H1 (cell line): ENCODE measurements around the gene TLL1. TPM values are rescaled to one million over a fixed set of nuclear protein-coding genes. Genes with fewer than 3 reads are reported as not detected.

Experiments
- CTCF ChIA-PET: fragments of 300-600 bp; sonication (Branson Sonifier 250); formaldehyde crosslinking; loops from one replicate; lab custom pipeline; 2021; ENCODE audit not compliant: partially characterized antibody; lab: Charles Lee
- POLR2A ChIA-PET: fragments of 300-600 bp; sonication (Branson Sonifier 250); formaldehyde crosslinking; loops from one replicate; lab custom pipeline; 2021; ENCODE audit warnings: inconsistent platforms; ENCODE audit not compliant: partially characterized antibody; lab: Charles Lee
- DNase-seq, 2 experiments: peaks; one replicate each; pipeline versions ENCODE4 v3.0.0 to v3.0.0-alpha.2; 2010 to 2022; ENCODE audit warnings: low spot score in 2 of 2, low read depth in 1 of 2, mixed read lengths in 1 of 2
- FAIRE-seq: peaks from 2 replicates; lab custom pipeline; 2011; peaks lifted over from hg19 to GRCh38; lab: Jason Lieb, UNC
- H2AFZ ChIP-seq: 2 replicates; pipeline ENCODE4 v1.8.1; 2012; ENCODE audit warnings: low read length, inconsistent platforms
- H2AK5ac ChIP-seq: 2 replicates; pipeline ENCODE4 v1.6.1; 2013; ENCODE audit warnings: low read depth, low read length
- H2BK120ac ChIP-seq: replicated peaks from 2 replicates; pipeline ENCODE3; 2013; ENCODE audit warnings: low read depth, low read length, inconsistent platforms
- H2BK12ac ChIP-seq: 2 replicates; pipeline ENCODE4 v1.6.1; 2013; ENCODE audit warnings: low read depth, low read length
- H2BK15ac ChIP-seq: 2 replicates; pipeline ENCODE4 v1.6.1; 2013; ENCODE audit warnings: low read length
- H2BK20ac ChIP-seq: 2 replicates; pipeline ENCODE4 v1.6.1; 2013; ENCODE audit warnings: low read length
- H2BK5ac ChIP-seq: 2 replicates; pipeline ENCODE4 v1.6.1; 2013; ENCODE audit warnings: low read depth, low read length
- H3K14ac ChIP-seq: 2 replicates; pipeline ENCODE4 v1.6.1; 2013; ENCODE audit warnings: inconsistent platforms; ENCODE audit not compliant: insufficient read length
- H3K18ac ChIP-seq: 2 replicates; pipeline ENCODE4 v1.6.1; 2013; ENCODE audit warnings: low read length; ENCODE audit errors: extremely low read depth
- H3K23ac ChIP-seq: 2 replicates; pipeline ENCODE4 v1.6.1; 2013; ENCODE audit warnings: inconsistent platforms; ENCODE audit not compliant: insufficient read length
- H3K23me2 ChIP-seq: 2 replicates; pipeline ENCODE4 v1.6.1; 2013; ENCODE audit warnings: low read depth, low read length
- H3K27ac ChIP-seq: 2 replicates; pipeline ENCODE4 v1.6.1; 2011; ENCODE audit warnings: low read depth, low read length, inconsistent platforms
- H3K27me3 ChIP-seq, 4 experiments: replicated peaks in 1 of 4; 1 replicate in 1 of 4; 2 replicates in 3 of 4; pipeline versions ENCODE4 v1.6.1 to v1.8.1; 2011 to 2013; ENCODE audit warnings: low read length in 3 of 4, mild to moderate bottlenecking in 3 of 4, inconsistent platforms in 2 of 4, mixed read lengths in 2 of 4, moderate library complexity in 1 of 4; ENCODE audit not compliant: control insufficient read depth in 3 of 4, insufficient read depth in 3 of 4; ENCODE audit errors: extremely low read depth in 1 of 4
- H3K36me3 ChIP-seq, 4 experiments: 2 replicates each; pipeline versions ENCODE4 v1.6.1 to v1.8.1; 2011 to 2013; ENCODE audit warnings: mild to moderate bottlenecking in 4 of 4, low read length in 3 of 4, moderate library complexity in 2 of 4, control low read depth in 1 of 4, inconsistent platforms in 1 of 4; ENCODE audit not compliant: insufficient read depth in 4 of 4, control insufficient read depth in 2 of 4
- H3K4ac ChIP-seq: replicated peaks from 2 replicates; pipeline ENCODE3; 2013; ENCODE audit warnings: low read length, low read depth, mixed read lengths, inconsistent platforms; ENCODE audit not compliant: insufficient read length
- H3K4me1 ChIP-seq, 4 experiments: replicated peaks in 1 of 4; 1 replicate in 1 of 4; 2 replicates in 3 of 4; pipeline versions ENCODE4 v1.6.1 to v1.8.1; 2011 to 2013; ENCODE audit warnings: low read length in 3 of 4, inconsistent platforms in 2 of 4, mixed read lengths in 1 of 4; ENCODE audit not compliant: insufficient read depth in 4 of 4, control insufficient read depth in 3 of 4
- H3K4me2 ChIP-seq, 2 experiments: 2 replicates each; pipeline versions ENCODE4 v1.6.1 to v1.8.1; 2011 to 2013; ENCODE audit warnings: low read depth in 2 of 2, low read length in 2 of 2, control low read depth in 1 of 2, inconsistent platforms in 1 of 2, mild to moderate bottlenecking in 1 of 2; ENCODE audit not compliant: insufficient read depth in 1 of 2
- H3K4me3 ChIP-seq, 4 experiments: fragments of 200-600, 300-600 bp in 1 of 4; sonication (generic), shearing (Covaris generic), sonication (Bioruptor Twin) in 1 of 4; 2 replicates each; pipeline versions ENCODE4 v1.5.1 to v1.8.1; 2011 to 2016; ENCODE audit warnings: low read length in 4 of 4, low read depth in 3 of 4, control low read depth in 2 of 4, inconsistent platforms in 2 of 4, mild to moderate bottlenecking in 2 of 4, mixed read lengths in 1 of 4, moderate library complexity in 1 of 4; ENCODE audit not compliant: insufficient read depth in 2 of 4; ENCODE audit errors: extremely low read depth in 1 of 4
- H3K56ac ChIP-seq: replicated peaks from 2 replicates; pipeline ENCODE3; 2013; ENCODE audit warnings: low read depth, mild to moderate bottlenecking, mixed read lengths, low read length, inconsistent platforms; ENCODE audit not compliant: insufficient read length
- H3K79me1 ChIP-seq: 2 replicates; pipeline ENCODE4 v1.6.1; 2013; ENCODE audit warnings: low read depth, low read length, control low read depth
- H3K79me2 ChIP-seq, 2 experiments: 2 replicates each; pipeline versions ENCODE4 v1.6.1 to v1.8.1; 2012 to 2013; ENCODE audit warnings: low read length in 2 of 2, mild to moderate bottlenecking in 2 of 2, inconsistent platforms in 1 of 2; ENCODE audit not compliant: insufficient read depth in 2 of 2, control insufficient read depth in 1 of 2
- H3K9ac ChIP-seq, 4 experiments: replicated peaks in 1 of 4; 1 replicate in 1 of 4; 2 replicates in 3 of 4; pipeline versions ENCODE4 v1.6.1 to v1.8.1; 2011 to 2013; ENCODE audit warnings: low read depth in 3 of 4, low read length in 3 of 4, control low read depth in 2 of 4, mild to moderate bottlenecking in 2 of 4, moderate library complexity in 2 of 4, inconsistent platforms in 1 of 4; ENCODE audit errors: extremely low read depth in 1 of 4
- H3K9me3 ChIP-seq, 2 experiments: 2 replicates each; pipeline versions ENCODE4 v1.6.1 to v1.8.1; 2012 to 2013; ENCODE audit warnings: mild to moderate bottlenecking in 2 of 2, moderate library complexity in 2 of 2, control low read depth in 1 of 2, inconsistent platforms in 1 of 2, low read depth in 1 of 2, low read length in 1 of 2, mixed read lengths in 1 of 2; ENCODE audit not compliant: insufficient read depth in 2 of 2
- H4K20me1 ChIP-seq, 2 experiments: replicated peaks in 1 of 2; 2 replicates each; pipeline versions ENCODE3 to v1.8.1; 2011 to 2013; ENCODE audit warnings: inconsistent platforms in 2 of 2, low read length in 2 of 2, mild to moderate bottlenecking in 1 of 2; ENCODE audit not compliant: insufficient read depth in 2 of 2, control insufficient read depth in 1 of 2
- H4K5ac ChIP-seq: 2 replicates; pipeline ENCODE4 v1.6.1; 2013; ENCODE audit warnings: low read length, low read depth, mixed read lengths, inconsistent platforms; ENCODE audit not compliant: insufficient read length
- H4K8ac ChIP-seq: 2 replicates; pipeline ENCODE4 v1.8.0; 2013; ENCODE audit warnings: mild to moderate bottlenecking, moderate library complexity, low read length, inconsistent platforms; ENCODE audit not compliant: insufficient read depth; ENCODE audit errors: extremely low read depth
- H4K91ac ChIP-seq: replicated peaks from 2 replicates; pipeline ENCODE3; 2013; ENCODE audit warnings: low read length, mixed read lengths, inconsistent platforms; ENCODE audit not compliant: insufficient read length
- POU5F1 ChIP-seq: IDR thresholded peaks from 2 replicates; pipeline ENCODE4 v1.6.1; 2011; ENCODE audit warnings: low read depth, mild to moderate bottlenecking, low read length, moderate library complexity
- WGBS, 2 experiments: shearing (Covaris generic) in 1 of 2; methylation state at CpG; one replicate each; pipeline versions ENCODE4 v1.1.6 to v1.1.7; 2013 to 2015; ENCODE audit warnings: low lambda C conversion rate in 2 of 2, mixed read lengths in 2 of 2, inconsistent platforms in 1 of 2, low coverage in 1 of 2, missing lambda C conversion rate in 1 of 2; ENCODE audit not compliant: insufficient replicate concordance in 2 of 2, insufficient coverage in 1 of 2, insufficient read length in 1 of 2; ENCODE audit errors: extremely low coverage in 1 of 2, missing lambda C conversion rate in 1 of 2; 5-methylcytosine and 5-hydroxymethylcytosine counted together
- polyA plus RNA-seq, 7 experiments: library from polyadenylated mRNA; depleted of rRNA in 3 of 7; stranded (reverse) in 5 of 7; unstranded in 2 of 7; fragments of >200 nt in 5 of 7; fragments of 200-250 nt in 2 of 7; gene quantifications; 1 replicate in 5 of 7; 2 replicates in 1 of 7; 4 replicates in 1 of 7; pipeline versions ENCODE4 v1.2.1 to v1.2.3, GENCODE V29; 2011 to 2013; ENCODE audit warnings: missing spikeins in 2 of 7, mixed read lengths in 2 of 7
- total RNA-seq: library from RNA; stranded (reverse); fragmentation: NEBNext Ultra II Directional; extraction: Animal tissue kit (Norgen Biotek cat#: 25700); gene quantifications from 2 replicates; pipeline ENCODE4 v1.2.1, GENCODE V29; 2021

The TLL1 gene
- total and polyA plus RNA-seq, 2 of the 8 experiments (the other 6 are each of a cell fraction or from before 2014, with no cell fraction given), result 0.18 to 1.1 TPM

DNA sequence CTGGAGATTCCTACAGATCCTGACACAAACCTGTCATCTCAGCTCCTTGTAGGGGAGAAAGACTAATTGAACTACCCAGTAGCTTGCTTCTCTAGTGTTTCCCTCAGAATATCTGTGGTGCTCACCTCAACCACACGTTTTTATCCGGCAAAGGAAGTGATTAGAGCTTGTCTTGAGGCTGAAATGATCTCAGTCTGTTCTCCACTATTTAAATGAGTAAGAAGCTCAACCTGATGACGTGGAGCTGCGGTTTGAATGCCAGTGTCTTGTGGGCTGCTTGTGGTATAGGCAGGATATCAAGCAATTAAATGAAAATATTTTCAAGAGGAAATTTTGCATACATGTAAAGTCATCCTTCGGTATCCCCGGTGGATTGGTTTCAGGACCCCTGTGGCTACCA is 270.2 kb downstream of the TLL1 start:
- 91% methylated on average over 6 of the region's 6 CpGs; no CpG with 5 or more reads in 1 of the 2 experiments for WGBS, 2 experiments
- POLR2A ChIA-PET, result no interaction called here
- no peak for TF ChIP-seq POU5F1

More for the DNA sequence above, 270.2 kb downstream of the TLL1 start:
- Histone ChIP-seq H4K8ac (no peak overlapping the region), H3K14ac (no peak overlapping the region), H2BK12ac (no peak overlapping the region), H4K5ac (no peak overlapping the region), H3K4ac (no peak overlapping the region), H4K20me1 (no peaks in the 10 kb centered on the region), H3K23me2 (no peaks in the 10 kb centered on the region), H3K27me3 (no peaks in the 10 kb centered on the region), H2BK5ac (no peak overlapping the region), H3K79me1 (no peaks in the 10 kb centered on the region), H3K9me3 (no peaks in the 10 kb centered on the region), H3K56ac (no peak overlapping the region), H3K36me3 (no peaks in the 10 kb centered on the region), H3K4me3 (no peak overlapping the region), H3K18ac (no peak overlapping the region), H2BK15ac (no peak overlapping the region), H2BK20ac (no peak overlapping the region), H3K4me1 (no peaks in the 10 kb centered on the region), H2AFZ (no peak overlapping the region), H3K79me2 (no peaks in the 10 kb centered on the region), H3K27ac (no peak overlapping the region), H2AK5ac (no peak overlapping the region), H4K91ac (no peak overlapping the region), H3K23ac (no peak overlapping the region), H3K9ac (no peak overlapping the region), H3K4me2 (no peak overlapping the region), H2BK120ac (no peak overlapping the region)
- CTCF ChIA-PET, result interaction anchor here (1.7 kb wide), 1 partner anchor 10 kb away, joined by 4 read pairs; no protein-coding TSS in a partner anchor
- FAIRE-seq (no peak), DNase-seq (no peak)
